Smooth muscle cell (in vitro differentiated cells): ENCODE results near the gene NPLOC4. TPM values are rescaled to one million over a fixed set of nuclear protein-coding genes. Genes with fewer than 3 reads are reported as not detected.

ENCODE experiments used
- DNase-seq: peaks from one replicate; lab custom pipeline; 2025; ENCODE audit not compliant: unreplicated experiment; lab: John Stamatoyannopoulos, UW
- H2AFZ ChIP-seq: fragments of 200-600 bp; sonication (generic); 2 replicates; pipeline ENCODE4 v1.6.0; 2016; ENCODE audit warnings: antibody characterized with exemption, low read depth, mild to moderate bottlenecking
- H3F3A ChIP-seq: fragments of 200-600 bp; sonication (generic); 2 replicates; pipeline ENCODE4 v1.6.0; 2017; ENCODE audit warnings: antibody characterized with exemption, low read depth
- H3K27ac ChIP-seq: fragments of 200-600 bp; sonication (generic); 2 replicates; pipeline ENCODE4 v1.5.1; 2016; ENCODE audit warnings: low read depth, mild to moderate bottlenecking
- H3K27me3 ChIP-seq: fragments of 200-600 bp; sonication (generic); 2 replicates; pipeline ENCODE4 v1.6.1; 2016; ENCODE audit warnings: low read depth, mild to moderate bottlenecking
- H3K36me3 ChIP-seq: fragments of 200-600 bp; sonication (generic); 2 replicates; pipeline ENCODE4 v1.5.1; 2016; ENCODE audit warnings: low read depth
- H3K4me1 ChIP-seq: fragments of 200-600 bp; sonication (generic); 2 replicates; pipeline ENCODE4 v1.5.1; 2016; ENCODE audit warnings: low read depth
- H3K4me2 ChIP-seq: fragments of 200-600 bp; sonication (generic); 2 replicates; pipeline ENCODE4 v1.6.0; 2016; ENCODE audit warnings: mild to moderate bottlenecking
- H3K4me3 ChIP-seq: fragments of 200-600 bp; sonication (generic); 2 replicates; pipeline ENCODE4 v1.5.1; 2016; ENCODE audit warnings: mild to moderate bottlenecking
- H3K79me2 ChIP-seq: fragments of 200-600 bp; sonication (generic); 2 replicates; pipeline ENCODE4 v1.6.0; 2016; ENCODE audit warnings: low read depth, mild to moderate bottlenecking
- H3K9ac ChIP-seq: fragments of 200-600 bp; sonication (generic); 2 replicates; pipeline ENCODE4 v1.6.0; 2016; ENCODE audit warnings: low read depth
- H3K9me3 ChIP-seq: fragments of 200-600 bp; sonication (generic); replicated peaks from 2 replicates; pipeline ENCODE4 v1.5.1; 2016; ENCODE audit warnings: low read depth
- H4K20me1 ChIP-seq: fragments of 200-600 bp; sonication (generic); 2 replicates; pipeline ENCODE4 v1.6.0; 2016; ENCODE audit warnings: low read depth
- CTCF ChIP-seq: fragments of 200-600 bp; sonication (generic); IDR thresholded peaks from 2 replicates; pipeline ENCODE4 v1.5.1; 2017; ENCODE audit warnings: borderline replicate concordance, mild to moderate bottlenecking, antibody characterized with exemption; ENCODE audit not compliant: insufficient read depth, poor library complexity, severe bottlenecking
- WGBS: methylation state at CpG from one replicate; pipeline ENCODE4 v1.1.7; 2016; ENCODE audit warnings: low lambda C conversion rate; 5-methylcytosine and 5-hydroxymethylcytosine counted together
- polyA plus RNA-seq: library from polyadenylated mRNA; unstranded; fragments of >200 nt; fragmentation: Nextera tagmentation; extraction: Ambion mirVana; gene quantifications from 2 replicates; pipeline ENCODE4 v1.2.1, GENCODE V29; 2016
- total RNA-seq: library from RNA; depleted of rRNA; stranded (reverse); fragments of >200 nt; gene quantifications from 2 replicates; pipeline ENCODE4 v1.2.3, GENCODE V29; 2014

The NPLOC4 gene
- total and polyA plus RNA-seq, 2 experiments from 2014 or later = 58.1 to 60.9 TPM

- TF ChIP-seq CTCF = no peak
- peaks cover 11% of the 10 kb centered on the region for H3K4me1 ChIP-seq
- no peak overlapping the region for H2AFZ ChIP-seq
Observed at GRCh38 chr17:81574643-81574956, 62.3 kb downstream of the NPLOC4 start.

GRCh38 chr17:81573794-81574642 is 62.9 kb downstream of the NPLOC4 start:
- H3K9me3 ChIP-seq = no peaks in the 10 kb centered on the region
- TF ChIP-seq CTCF = no peak
- H3K36me3 ChIP-seq = no peaks in the 10 kb centered on the region
- peaks cover 33% of the 10 kb centered on the region for H3K79me2 ChIP-seq
- H4K20me1 ChIP-seq = peaks cover 33% of the 10 kb centered on the region
- H3K27me3 ChIP-seq = no peaks in the 10 kb centered on the region
- H3K4me1 ChIP-seq = peaks cover 11% of the 10 kb centered on the region
- WGBS = 78% methylated on average over 17 of the region's 17 CpGs
- peaks cover 14% of the 10 kb centered on the region for H3F3A ChIP-seq
- DNase-seq = no peak
- H3K4me3 ChIP-seq = no peak overlapping the region
- H3K27ac ChIP-seq = no peak overlapping the region
- H3K9ac ChIP-seq = no peak overlapping the region
- no peak overlapping the region for H3K4me2 ChIP-seq
- H2AFZ ChIP-seq = no peak overlapping the region

More at GRCh38 chr17:81574643-81574956, 62.3 kb downstream of the NPLOC4 start:
- Histone ChIP-seq H3K36me3 (no peaks in the 10 kb centered on the region), H3K27ac (no peak overlapping the region), H3K79me2 (peaks cover 33% of the 10 kb centered on the region), H3K9me3 (no peaks in the 10 kb centered on the region), H3K27me3 (no peaks in the 10 kb centered on the region), H3F3A (peaks cover 9% of the 10 kb centered on the region), H4K20me1 (peaks cover 39% of the 10 kb centered on the region), H3K9ac (no peak overlapping the region), H3K4me2 (no peak overlapping the region), H3K4me3 (no peak overlapping the region)
- 85% methylated on average over 8 of the region's 8 CpGs for WGBS
- DNase-seq = no peak

DNA sequence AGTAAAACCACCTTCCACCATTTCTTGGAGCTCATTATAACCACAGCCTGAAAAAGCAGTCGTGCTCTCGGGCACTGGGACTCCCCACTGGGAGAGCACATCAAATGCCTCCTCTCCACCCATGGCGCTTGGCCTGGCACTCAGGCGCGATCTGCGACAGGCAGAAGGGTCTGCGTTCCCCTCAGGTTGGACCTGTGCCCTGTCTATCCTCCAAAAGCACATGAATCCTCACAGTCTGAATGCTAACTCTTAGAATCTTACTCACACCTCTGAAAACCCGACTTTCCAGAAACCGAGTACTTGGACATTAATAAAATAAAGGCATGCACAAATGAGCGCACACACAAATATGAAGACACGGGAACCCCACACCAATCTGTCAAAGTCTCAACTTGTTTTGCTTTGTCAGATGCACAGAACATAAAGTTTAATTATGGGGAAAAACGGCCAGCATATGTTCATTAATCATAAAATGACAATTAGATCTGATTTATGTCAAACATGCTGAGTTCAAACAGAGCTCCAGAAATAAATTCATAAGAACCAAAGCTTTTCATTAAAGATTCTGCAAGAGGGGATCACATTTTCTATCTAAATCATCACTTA is 64.2 kb downstream of the NPLOC4 start:
- H3K9me3 ChIP-seq = no peaks in the 10 kb centered on the region
- H3K36me3 ChIP-seq = no peaks in the 10 kb centered on the region
- 95% methylated on average over 12 of the region's 12 CpGs for WGBS
- H3K4me2 ChIP-seq = no peak overlapping the region
- H3K27me3 ChIP-seq = no peaks in the 10 kb centered on the region
- peaks cover 20% of the 10 kb centered on the region for H3F3A ChIP-seq
- no peak overlapping the region for H3K4me3 ChIP-seq
- H3K4me1 ChIP-seq = peaks cover 12% of the 10 kb centered on the region
- no peak for DNase-seq
- no peak overlapping the region for H3K9ac ChIP-seq
- peaks cover 26% of the 10 kb centered on the region for H3K79me2 ChIP-seq
- no peak for TF ChIP-seq CTCF
- H3K27ac ChIP-seq = no peak overlapping the region
- H2AFZ ChIP-seq = no peak overlapping the region
- peaks cover 21% of the 10 kb centered on the region for H4K20me1 ChIP-seq
